GM21360 (cell line): Measurements from ENCODE around the gene VEPH1.

ENCODE experiments used
- ATAC-seq: cut with Tn5 transposase; IDR thresholded peaks from one replicate; pipeline ENCODE4 v1.9.1; 2021; ENCODE audit warnings: mild to moderate bottlenecking, moderate library complexity; ENCODE audit not compliant: unreplicated experiment

VEPH1 gene

GRCh38 chr3:157393113-157393512 is 110.1 kb downstream of the VEPH1 start:
- ATAC-seq: no peak

DNA sequence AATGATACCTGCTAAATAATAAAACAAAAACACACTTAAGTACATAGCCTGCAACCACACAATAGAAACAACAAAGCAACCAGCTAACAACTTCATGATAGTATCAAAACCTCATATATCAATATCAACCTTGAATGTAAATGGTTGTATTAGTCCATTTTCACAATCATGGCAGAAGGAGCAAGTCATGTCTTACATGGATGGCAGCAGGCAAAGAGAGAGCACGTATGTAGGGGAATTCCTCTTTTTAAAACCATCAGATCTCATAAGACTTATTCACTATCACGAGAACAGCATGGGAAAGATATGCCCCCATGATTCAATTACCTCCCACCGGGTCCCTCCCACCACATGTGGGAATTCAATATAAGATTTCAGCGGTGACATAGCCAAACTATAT is 111.1 kb downstream of the VEPH1 start:
- no peak for ATAC-seq

DNA sequence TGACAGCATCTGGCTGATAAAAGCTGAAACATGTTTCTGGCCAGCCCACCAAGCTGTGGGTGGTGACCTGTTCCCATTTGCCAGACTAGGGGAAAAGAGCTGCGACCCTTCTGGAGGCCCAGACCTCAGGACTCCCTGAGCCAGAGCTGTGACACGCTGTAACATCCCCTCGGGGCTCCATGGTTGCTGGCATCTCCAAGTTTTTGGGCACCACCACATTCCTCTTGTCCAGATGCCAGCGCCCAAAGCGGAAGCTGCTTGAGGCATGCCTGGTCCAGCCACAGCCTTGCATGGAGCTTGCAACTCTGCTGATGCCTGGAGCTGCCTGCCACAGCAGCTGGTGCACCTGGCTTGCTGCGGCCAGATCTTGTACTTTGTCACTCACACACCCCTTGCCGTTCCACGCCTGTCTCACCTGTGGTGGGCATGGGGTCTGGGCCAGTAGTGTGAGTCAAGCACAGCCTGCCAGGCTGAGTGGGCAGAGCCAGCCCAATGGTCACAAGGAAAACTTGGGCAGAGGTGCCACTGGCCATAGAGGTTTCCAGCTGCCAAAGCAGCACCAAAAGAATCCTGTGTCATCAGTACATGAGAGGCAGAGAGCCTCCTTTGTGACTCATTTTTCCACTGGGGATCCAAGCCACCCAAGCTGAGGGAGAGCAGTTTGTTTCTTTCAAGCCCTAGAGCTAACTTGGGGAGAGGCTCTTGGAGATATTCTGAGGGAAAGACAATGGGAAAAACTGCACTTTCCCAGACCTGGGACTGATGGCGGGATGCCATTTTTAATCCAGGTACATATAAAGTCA is 112.3 kb downstream of the VEPH1 start:
- no peak for ATAC-seq

- no peak for ATAC-seq
Observed at GRCh38 chr3:157388976-157389375, 114.2 kb downstream of the VEPH1 start.

DNA sequence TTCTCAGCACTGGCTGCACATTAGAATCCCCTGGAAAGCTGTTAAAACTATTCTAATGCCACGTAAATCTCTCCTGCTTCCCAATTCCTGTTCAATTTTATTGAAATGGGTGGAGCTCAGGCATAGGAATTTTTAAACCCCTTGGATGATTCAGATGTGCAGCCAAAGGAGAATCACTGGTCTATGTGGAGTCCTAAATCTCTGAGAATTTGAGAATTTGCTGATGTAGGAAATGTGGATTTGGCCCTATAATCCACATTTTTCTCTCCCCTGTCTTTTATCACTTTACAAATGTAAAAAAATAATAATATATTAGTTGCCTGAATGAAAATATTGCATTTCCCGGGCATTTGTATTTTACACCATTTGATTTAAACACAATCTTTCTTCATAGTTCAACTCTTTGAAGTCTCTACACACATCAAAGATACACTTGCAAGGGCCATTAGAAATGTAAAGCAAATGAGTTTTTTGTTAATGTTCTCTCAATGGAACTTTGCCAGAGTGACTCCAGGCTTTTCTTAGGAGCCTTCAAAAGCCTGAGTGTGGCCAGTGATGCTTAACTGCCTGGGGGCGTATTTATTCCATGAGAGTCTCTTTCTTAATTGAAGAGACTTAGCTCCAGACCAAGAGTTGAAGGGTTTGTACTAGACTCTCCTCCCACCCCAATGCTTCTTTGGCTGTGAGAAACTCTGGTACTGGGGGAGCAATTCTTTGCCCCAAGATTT is 115.3 kb downstream of the VEPH1 start:
- ATAC-seq: no peak

DNA sequence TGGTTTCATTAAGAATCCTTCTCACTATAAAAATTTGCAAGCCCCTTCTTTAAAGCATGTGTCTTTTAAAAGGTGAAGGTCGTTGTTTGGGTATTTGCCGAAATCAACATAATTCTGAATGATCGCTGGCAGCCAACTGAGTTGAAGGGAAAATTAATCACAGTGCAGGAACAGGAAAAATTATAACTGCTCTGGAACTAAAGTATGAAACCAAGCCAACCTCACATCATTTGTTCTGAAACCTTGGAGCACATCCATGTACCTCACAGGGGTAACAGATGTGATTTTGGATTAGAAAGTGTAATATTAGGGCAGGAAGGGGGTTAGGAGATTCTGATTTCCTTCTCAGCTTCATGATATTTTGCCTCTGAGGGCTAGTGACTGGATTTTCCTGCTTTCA is 118.7 kb downstream of the VEPH1 start:
- no peak for ATAC-seq

GRCh38 chr3:157384031-157384430 is 119.2 kb downstream of the VEPH1 start:
- no peak for ATAC-seq

DNA sequence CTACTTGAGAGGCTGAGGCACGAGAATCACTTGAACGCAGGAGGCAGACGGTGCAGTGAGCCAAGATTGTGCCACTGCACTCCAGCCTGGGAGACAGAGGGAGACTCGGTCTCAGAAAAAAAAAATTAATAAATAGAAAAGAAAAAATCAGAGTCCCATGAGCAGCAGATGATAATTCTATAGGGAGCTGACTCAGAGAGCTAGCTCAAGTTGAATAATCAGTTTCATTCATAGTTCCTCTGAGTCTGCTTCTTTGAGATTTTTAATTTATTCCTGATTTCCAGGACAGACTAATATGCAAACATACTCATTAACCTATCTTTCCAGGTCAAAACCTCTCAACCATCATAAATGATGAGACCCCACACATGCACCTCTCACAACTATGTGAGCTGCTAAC is 121.6 kb downstream of the VEPH1 start:
- ATAC-seq: no peak

GRCh38 chr3:157379525-157380140 is 123.6 kb downstream of the VEPH1 start:
- no peak for ATAC-seq

DNA sequence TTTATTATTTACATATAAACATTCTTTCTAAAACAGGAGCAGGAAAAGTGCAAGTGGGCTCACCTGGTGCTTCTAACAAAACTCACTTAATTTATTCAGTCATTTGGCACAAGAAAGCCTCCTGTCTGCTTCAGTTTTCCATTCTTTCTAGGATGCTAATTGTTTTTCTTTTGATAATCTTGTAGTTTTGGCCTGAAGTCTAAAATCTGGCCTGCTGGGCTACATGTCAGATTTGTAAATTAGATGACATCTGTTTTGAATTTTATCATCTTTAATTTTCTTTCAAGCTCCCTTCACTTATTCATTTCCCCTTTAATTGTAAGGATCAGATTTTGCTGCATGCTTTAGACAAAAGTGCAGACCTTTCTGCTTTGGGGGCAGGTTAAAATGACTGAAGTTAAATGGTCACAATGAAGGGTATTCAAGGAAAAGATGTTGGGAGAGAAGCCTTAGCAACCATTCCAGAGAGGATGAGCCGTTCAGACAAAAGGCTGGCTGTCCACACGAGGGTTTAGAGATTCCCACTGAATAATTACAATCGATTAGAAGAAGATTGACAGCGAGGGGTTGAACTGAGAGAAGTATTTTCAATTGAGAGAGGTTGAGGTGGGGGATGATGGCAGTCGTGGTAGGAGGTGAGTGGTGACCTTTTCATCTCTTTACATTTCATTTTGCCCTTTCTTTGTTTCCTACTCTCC is 126.5 kb downstream of the VEPH1 start:
- ATAC-seq: no peak

DNA sequence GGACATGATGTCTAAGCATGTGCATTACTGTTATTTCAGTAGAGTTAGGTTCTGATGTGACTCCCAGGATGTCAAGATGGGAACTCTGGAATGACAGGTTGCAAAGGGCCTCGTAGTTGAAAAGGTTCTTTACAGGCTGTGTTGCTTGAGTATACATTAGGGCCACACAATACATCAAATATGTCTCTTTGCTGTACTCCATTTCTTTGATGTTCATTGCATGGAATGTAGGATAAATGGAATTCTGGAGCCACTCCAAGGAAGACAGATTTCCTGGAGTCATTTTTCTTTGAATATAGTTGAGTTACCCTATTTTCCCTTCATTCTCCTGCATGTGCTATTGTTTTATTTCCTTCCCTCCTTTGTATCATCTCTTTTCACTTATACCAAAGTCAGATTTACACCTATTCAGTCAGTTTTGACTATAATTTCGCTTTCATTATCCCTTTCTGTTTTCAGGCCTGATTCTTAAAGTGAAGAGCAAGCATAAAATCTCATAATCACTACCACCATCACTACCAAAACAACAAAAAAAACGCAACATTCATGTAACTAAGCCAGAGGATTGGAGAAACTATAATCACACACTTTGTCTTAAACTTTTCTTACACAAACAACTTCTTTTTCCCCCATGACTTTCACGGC is 127.8 kb downstream of the VEPH1 start:
- ATAC-seq: no peak

DNA sequence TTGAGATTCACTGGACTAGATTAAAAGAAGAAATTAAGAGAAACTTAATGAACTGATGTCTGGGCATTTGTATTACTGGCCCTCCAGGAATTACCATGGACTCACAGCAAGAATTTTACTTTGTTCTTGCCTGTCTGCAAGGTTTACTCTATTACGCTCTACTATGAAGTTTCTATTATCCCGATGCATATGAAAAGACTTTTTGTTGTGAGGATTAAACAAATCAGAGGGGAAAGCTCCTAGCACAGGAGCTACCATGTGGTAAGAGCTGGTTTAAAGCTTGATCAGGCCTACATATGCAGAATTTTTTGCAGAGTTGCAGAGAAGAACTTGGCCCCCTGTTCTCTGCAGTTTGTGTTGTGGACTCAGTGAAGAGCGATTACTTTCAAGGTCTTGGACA is 128.3 kb downstream of the VEPH1 start:
- no peak for ATAC-seq

DNA sequence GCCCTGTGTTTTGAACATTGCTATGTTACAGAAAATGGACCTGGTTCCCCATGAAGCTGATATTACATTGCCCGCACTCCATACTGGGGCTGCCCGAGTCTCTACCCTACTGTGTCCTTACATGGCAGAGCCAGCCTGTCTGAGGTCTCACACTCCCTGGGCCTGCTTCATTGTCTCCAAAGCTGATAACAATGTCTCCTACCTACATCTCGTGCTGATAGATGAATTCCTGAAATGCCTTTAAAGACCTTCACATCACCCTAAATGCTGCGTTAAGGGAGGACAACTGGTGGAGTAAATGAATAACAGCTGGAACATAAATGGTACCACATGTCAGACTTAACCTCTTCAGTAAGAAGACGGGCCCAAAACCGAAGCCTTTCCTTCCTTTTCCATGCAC is 129.4 kb downstream of the VEPH1 start:
- ATAC-seq: no peak

DNA sequence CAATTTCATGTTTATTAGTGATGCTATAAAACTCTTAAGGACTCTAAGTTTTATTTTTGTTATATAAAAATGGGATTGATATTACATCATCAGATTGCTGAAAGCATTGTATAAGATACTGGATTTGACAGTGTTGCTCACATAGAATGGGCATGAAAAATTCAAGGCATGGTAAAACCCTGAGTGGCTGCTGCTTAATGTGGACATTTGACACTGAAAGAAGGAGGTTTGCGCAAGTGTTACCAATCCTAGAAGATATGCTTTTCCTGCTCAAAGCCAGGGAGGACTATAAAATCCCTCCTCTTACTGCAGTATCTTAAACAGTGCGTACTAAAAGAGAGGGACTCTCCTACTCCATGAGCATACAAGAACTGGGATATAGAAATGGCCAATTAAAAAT is 132.3 kb downstream of the VEPH1 start:
- ATAC-seq: no peak

GRCh38 chr3:157369727-157370421 is 133.3 kb downstream of the VEPH1 start:
- ATAC-seq: no peak

GRCh38 chr3:157368171-157368570 is 135.0 kb downstream of the VEPH1 start:
- no peak for ATAC-seq

DNA sequence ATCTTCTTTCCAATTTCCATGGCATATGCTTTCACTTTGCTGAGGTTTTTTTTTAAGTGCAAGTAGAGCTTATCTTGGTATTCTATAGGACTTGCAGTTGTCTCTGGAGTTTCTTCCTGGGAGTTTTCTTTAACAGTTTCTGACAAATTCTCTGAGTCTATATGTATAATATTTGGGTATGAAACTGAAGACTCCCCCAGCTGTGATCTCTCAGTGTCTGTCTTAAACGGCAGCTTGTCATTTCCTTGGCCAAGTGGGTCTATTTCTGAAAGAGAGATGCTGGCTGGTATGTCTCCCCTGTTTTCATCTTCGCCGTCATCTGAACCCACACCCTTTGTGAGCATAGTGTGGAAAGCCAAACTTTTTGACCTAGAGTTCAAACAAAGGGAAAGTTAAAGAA is 139.8 kb downstream of the VEPH1 start:
- no peak for ATAC-seq

DNA sequence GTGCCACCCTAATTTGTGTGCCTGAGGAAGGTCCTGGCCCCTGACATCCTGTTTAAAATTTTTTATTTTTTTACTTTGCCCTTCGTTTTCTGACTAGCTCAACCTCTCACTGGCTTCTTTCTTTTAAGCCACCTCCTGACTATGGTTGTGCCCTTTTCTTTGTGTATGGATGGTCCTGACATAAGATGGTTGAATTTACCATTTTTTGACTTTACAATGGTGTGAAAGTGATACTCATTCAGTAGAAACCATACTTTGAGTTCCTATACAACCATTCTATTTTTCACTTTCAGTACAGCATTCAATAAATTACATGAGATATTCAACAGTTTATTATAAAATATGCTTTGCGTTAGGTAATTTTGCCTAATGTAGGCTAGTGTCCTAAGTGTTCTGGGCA is 140.9 kb downstream of the VEPH1 start:
- ATAC-seq: no peak

- no peak for ATAC-seq
Observed at GRCh38 chr3:157360044-157360443, 143.2 kb downstream of the VEPH1 start.

DNA sequence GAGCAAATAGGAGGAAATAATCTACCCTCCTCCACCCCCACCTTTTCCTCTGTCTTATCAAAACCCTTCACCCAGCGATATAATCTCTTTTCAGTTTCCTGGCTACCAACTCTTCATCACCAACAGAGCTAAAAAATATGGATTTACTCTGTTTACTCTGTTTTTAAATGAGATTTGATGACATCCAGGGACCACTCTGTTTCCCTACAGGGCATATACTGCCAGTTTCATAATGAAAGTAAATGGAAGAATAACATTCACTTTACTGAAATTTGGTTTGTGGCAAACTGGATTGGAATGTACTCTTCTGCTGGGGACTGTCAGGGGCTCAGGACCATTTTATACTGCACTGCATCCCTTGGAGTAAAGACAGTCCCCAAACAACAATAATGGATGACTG is 146.7 kb downstream of the VEPH1 start:
- ATAC-seq: no peak
